HG03442 (cell line): ENCODE data around the gene IL1RAP.

Experiments
- ATAC-seq: cut with Tn5 transposase; IDR thresholded peaks from one replicate; pipeline ENCODE4 v1.9.1; 2021; ENCODE audit warnings: mild to moderate bottlenecking, moderate library complexity; ENCODE audit not compliant: unreplicated experiment

The IL1RAP gene

DNA sequence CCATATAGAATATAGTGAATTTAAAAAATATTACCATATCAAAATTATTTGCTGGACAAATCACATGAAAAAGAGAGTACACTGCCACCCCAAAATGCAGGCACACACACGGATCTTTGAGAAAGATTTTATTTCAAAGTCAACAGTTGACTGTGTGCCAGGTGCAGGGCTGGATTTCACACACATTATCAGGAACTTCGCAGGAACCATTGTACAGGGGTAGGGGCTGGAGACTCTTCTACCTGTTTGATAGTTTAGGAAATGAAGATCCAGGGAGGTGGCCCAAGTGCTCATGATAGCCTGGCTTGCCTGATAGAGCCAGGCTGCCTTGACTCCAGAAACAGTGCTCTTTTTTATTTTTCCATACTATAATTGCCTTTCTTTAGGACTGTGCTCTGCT lies 54.2 kb downstream of the IL1RAP start:
- ATAC-seq: no peak

DNA sequence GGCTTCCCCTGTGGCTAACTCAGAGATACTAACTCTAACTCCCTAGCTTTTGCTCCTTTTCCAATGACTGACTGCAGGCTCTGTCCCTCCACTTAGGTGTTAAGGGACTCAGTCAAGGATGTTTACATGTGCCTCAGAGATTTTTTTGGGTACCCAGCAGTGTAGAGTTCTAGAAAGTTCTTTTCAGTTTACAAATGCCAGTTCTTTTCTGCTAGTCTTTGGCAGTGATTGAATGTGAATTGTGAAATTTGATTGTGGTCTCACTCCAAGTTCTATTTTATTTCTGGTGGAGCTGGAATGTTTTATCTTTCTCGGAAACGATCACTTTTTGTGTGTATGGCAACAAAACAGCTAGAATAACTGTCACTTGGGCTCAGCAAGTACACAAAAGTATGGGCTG lies 60.6 kb downstream of the IL1RAP start:
- ATAC-seq: no peak

DNA sequence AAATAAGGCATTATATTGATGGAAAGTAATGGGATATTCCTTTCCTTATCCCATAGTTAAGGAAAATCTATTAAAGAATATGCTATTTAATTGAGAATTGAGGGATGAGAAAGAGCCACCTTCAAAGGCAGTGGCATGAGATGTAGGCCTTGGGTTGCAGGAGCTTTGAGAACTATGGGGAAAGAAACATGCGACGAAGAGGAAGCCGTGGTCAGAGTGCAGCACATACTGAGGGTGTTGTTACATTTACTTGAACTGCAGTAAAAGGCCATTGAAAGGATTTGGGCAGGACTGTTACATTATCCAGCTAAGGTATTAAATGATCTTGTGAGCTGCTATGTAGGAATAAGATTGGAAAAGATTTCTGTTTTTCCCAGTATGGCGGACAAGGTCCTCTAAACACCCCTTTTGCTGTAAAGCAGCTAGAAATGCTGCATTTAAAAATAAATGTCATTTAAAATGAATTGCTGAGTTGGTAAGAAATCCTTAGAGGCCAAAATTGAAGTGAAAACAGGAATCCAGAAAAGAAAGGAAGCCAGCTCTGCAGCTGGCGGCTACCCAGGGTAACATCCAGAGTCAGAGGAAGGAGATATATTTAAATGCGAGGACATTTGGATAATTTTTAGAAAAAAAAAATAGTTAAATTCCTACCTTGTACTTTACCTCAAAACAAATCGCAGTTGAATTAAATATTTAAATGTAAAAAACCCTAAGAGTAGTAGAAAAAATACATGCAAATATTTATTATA lies 61.7 kb downstream of the IL1RAP start:
- no peak for ATAC-seq

DNA sequence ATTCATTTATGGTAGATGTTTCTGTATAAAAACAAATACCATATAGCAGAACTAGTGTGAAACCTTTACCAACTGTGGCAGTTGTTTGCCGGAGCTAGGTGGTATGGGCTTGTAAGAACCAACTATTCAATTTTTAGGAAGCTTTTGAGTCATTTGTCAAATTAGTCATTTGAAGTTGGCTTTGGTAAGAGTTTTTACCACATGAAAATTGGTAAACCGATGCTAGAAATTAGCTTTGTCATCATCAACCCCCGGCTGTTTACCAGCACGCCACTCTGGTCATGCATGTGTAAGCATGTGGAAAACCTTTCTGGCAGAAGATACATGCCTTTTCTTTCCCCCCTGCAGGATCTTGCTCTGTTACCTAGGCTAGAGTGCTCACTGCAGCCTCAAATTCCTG lies 63.3 kb downstream of the IL1RAP start:
- ATAC-seq: no peak

DNA sequence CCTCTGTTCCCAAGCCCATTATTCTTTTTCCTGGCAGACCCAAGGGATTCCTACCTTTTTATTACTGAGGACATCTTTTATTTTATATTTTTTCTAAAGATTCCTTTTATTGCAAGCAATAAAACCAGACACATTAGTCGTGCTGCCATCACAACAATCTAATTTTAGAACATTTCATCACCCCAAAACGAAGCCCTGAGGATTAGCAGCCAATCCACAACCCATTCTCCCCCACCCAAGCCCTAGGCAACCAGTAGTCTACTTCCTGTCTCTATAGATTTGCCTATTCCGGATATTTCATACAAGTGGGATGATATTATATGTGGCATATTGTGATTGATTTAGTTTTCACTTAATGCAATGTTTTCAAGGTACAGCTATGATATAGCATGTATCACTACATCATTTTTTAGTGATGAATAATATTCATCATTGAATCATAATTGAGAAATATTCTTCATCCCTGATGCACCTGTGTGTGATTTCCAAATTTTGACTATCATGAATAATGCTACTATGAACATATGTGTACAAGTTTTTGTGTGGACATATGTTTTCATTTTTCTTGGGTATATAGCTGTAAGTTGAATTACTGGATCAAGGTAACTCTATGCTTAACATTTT lies 65.7 kb downstream of the IL1RAP start:
- no peak for ATAC-seq

DNA sequence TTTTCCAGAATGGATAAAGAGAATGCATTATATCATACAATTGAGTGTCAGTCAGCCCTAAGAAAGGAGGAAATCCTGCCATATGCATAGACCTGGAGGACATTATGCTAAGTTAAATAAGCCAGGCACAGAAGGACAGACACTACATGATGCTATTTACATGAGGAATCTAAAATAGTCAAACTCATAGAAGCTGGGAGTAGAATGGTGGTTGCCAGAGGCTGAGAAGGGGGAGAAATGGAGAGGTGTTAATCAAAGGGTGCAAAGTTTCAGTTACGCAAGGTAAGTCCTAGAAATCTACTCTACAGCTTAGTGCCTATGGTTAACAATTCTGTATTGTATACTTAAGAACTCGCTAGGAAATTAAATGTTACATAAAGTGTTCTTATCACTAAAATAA lies 66.5 kb downstream of the IL1RAP start:
- ATAC-seq: no peak

DNA sequence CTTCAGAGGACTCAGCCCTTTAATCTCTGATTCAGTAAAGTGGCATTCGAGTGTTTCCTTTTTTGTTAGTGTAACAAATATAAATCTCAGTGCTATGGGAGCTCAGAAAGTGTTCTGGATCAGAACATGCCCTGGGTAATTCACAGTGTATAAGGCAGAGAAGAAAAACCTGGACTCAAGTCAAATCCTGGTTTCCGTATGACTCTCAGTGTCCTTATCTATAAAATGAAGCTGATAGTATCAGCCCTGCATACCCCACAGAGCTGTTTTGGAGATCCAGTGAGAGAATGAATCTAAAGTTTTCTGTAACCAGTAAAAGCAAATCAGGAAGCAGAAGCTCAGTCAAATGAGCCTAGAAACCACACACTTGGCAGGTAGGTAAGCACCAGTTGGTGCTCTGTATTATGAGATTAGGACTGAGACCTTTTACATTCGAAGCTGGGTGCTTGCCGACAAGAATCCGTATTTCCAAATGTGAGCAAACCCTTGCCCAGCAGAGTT lies 67.2 kb downstream of the IL1RAP start:
- ATAC-seq: no peak

DNA sequence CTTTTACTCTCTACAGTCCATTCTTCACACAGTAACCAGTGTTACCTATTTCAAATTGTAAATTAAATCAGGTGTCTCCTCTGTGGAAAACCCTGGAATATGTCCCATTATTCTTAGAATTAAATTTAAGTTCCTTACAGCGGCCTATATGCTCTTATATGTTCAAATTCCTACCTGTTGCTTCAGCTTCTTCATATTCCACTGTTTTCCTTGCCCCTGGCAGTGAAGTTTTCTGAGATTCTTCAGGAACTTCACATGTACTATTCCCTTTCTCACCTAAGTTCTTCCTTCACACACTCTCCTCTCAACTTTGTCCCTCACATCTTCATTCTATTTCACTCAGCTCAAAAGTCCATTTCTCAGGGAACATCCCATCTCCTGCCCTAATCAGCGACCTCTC lies 68.8 kb downstream of the IL1RAP start:
- no peak for ATAC-seq

DNA sequence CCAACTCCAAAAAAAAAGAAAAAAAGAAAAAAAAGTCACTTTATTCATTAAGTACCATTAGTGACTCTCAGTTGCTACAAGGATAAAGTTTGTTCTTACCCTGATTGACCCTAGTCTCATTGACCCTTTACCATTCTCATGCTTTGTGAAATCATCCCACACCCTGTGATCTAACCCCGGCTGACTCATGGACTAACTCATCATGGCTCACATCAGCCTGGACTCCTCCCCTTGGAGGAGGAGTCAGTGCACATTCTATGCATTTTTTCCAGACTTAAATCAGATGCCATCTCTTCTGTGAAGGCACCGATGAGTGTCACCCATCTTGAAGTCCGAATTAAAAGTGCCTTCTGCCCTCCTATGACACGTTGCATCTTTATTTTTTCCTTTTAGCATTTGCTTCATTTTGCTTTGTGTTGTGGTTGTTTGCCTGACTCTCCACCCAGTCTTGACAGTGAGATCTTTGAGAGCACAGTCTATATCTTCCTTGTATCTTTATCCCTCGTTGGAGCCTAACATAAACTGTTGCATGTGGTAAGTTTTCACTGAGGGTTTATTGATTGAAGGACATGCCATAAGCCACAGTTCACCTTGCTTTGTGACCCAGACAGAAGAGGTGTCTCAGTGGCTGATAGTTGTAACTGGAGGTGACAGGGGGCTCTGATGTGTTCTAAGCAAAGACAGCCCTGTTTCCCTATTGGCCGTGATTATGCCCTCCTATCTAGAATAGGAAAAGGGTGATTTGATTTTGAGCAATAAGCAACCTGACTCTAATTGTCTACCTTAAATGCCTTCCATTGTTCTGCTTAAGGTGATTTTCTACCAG lies 72.1 kb downstream of the IL1RAP start:
- ATAC-seq: peak; percentile 43

DNA sequence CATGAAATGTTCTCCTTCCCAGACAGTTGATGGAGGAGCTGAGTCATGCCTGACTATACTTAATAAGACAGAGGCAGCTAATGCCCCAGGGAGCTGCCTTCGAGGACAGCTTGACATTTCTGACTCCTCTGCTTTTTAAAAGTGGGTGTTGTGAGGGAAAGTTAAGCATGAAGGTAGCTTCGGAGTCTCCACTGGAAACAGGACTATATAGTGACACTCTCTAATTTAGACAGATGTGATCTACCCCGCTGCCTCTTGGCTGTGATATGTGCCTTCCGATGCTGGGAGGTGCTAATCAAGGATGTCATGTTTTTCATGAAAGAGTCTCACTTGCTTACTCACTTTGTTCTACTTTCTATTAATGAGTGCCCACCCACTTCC lies 72.7 kb downstream of the IL1RAP start:
- ATAC-seq: peak; percentile 67

DNA sequence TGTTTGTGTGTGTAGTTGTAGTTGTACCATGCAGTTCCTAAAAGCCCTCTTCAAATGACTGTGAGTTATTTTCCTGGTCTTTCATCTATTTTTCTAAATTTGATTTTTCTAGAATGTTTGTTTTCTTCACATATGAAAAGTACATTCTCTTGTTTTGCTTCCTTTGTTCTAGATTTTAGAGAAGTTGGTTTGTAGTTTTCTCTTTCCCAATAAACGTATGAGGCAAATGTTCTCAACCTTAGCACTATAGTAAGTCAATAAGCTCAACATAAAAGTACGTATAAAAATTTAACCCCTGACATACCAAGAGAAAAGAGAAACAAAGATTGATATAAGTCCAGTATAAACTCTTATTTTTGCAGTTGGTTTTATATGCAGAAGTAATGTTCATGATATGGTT lies 74.7 kb downstream of the IL1RAP start:
- no peak for ATAC-seq

DNA sequence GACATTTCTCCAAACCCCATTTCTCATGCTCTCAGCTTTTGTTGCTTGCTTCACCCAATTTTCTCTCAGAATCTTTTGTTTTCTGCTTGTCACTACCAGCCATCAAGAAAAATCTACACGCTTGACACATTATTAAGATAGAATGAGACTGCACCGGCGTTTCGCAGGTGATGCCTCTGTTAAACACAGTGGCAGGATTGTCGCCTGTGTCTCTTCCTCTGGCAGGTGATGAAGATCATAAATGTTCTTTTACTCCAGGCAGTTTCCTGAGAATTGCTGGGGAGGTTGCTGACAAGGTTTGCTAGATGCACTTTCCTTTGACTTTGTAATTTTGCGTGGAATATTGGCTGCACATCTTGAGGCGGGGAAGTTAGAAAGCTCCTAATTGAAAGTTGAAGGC lies 75.4 kb downstream of the IL1RAP start:
- no peak for ATAC-seq

DNA sequence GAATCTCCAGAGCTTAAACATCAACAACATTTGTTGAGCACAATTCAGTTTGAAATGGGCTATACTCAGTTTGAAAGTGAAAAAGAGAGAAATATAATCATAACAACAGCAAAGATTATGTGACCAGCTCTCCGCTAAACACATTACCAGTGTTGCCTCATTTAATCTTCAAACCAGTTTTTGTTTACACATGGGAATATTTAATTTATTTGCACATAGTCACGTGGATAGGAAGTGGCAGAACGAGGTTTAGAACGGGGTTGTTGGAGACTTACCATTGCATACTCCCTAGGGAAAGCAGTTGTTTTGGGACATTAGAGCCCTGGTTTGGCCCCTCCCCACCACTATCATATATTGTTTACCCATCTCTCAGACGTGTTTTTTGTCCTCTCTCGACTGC lies 77.2 kb downstream of the IL1RAP start:
- ATAC-seq: no peak

DNA sequence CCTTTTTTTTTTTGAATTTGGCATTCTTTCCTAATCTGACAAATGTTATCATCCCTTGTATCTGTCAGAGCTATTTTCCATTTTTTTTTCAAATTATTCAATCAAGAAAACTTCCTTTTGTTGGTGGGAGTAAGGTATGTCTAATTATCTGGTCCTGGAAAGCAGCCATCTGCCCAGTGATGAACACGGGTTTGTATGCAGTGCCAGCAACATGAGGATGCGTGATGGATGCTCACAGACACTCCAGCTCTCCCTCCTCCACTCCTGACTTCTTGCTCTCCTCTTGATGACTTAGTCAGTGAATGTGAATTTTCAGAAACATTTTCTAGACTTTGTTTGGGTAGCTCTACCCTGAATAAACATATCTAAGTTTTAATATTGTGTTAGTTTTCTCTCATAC lies 79.2 kb downstream of the IL1RAP start:
- no peak for ATAC-seq

DNA sequence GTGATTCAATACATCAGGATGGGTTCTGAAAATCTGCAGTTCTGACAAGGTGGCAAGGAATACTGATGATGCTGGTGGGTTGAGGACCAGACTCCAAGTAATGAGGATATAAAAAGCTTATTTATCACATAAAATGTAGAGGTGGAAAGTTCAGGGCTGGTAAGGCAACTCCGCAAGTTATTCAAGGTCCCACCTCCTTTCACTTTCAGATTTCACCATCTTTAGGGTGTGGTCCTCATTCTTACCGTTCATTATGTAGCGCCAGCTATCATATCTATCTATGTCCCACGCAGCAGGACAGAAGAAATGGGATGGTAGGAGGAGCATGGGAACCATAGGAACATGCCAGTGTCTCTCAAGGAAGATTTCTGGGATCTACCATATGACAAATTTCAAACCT lies 80.3 kb downstream of the IL1RAP start:
- no peak for ATAC-seq

DNA sequence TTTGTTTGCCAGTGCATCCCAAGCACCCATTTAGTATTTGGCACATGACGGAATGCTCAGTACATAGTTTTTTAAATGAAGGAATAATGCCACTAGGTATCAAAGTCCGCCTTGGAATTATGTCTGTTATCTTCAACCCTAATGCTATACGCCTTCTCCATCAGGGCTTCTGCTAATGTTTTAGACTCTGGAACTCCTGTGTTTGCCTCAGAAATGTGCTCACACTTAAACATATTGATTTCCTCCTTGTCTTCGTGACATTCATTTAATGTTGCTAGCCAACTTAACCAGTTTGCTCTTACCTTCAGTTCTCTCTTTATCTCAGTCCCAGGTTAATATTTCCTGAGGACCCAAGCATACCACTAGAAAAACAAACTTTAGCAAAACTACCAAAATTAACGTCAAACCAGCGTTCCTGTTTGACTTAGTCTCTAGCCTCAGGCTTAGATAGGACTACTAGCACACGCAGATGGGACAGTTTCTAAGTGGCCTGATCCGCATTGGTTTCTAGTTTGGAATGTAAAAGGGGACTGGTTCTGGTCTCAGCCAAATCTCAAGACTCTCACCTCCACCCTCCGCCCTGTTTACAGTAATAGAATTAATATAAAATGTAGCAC lies 81.4 kb downstream of the IL1RAP start:
- ATAC-seq: no peak

DNA sequence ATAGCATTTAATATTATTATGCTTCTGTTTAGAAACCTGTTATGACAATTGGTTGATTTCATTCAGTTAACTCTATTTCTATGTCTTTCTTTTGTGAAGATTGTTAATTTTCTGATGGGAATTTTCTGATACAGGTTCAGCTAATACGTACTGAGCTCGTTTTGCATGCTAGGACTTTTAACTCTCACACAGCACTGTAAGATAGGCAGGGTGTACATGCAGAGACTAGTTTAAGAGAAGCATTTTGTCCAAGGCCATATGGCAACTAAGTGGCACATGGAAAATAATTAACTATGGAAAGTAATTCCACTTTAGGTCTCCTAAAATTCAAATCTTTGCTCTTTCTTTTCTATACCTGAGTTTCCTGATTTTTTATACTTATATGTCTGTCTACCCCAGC lies 81.9 kb downstream of the IL1RAP start:
- ATAC-seq: no peak

DNA sequence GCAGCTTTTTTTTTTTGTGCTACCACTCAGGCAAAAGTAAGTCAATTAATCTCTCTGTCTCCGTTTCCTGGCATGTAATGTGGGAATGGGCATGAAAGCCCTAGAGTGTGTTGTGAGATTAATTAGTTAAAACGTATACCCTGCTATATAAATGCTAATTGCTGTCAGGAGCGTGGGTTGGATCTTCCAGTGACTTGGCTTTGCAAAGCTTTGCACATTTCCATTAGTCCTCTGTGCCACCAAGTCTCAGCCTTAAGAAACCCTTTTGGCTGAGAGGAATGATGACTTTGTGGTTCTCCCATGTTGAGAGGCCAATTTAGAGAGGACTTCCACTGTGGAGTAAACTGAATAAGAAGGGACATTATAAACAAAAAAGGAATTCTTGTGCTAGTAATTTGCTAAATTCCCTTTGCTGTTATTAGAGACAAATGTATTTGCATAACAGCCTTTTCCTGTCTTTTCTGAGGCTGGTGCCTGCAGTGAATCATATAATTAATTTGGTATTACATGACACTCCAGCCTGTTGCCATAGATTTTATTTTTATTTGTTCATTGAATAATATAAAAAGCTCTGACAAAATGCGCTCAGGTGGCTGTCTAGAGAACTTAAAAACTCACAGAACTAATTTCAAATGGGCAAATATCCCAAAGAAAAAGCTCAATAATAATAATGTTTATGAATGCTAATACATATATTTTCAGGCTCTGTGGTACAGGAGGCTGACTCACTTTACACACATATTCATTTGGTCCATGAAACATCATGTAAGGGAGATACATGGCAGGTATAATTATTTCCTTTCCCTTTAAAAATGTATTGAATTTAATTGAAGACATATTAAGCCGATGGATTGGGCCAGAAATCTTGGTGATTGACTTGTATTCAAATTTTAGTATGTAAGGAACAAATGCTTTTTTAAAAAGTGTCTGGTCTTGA lies 82.7 kb downstream of the IL1RAP start:
- ATAC-seq: no peak

DNA sequence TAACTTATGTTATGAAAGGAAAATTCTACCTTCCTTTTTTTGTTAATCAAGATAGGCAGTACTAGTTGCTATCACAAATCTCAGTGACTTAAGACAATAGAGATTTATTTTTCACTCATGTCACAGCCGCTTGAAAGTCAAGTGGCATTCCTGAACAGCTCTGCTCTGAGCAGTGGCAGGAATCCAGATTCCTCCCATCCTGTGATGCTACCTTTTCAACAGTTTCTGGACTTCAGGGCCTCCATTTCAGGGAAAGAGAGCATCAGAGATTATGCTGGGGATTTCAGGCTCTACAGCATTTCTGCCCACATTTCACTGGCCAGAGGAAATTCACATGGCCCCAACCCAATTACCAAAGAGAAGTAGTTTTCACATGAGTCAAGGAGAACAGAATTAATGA lies 83.4 kb downstream of the IL1RAP start:
- ATAC-seq: no peak

DNA sequence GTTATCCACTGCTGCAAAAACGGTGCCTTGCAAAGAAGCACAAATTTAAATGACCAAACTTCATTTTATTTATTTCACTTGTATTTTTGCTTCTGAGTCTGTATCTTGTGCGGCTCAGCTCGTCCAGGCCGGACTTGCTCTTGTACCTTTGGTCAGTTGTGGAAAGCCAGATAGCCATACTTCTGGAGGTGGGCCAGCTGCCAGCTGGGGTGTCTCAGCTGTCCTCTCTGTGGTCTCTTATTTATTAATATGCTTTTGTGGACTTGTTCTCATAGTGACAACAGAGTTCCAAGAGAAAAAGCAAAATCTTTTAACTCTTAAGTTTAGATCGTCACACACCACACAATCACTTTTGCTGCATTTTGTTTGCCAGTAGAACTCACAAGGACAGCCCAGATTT lies 87.7 kb downstream of the IL1RAP start:
- ATAC-seq: no peak
